ENCODE measurements around the gene AGTPBP1. TPM values are rescaled to one million over a fixed set of nuclear protein-coding genes. Genes with fewer than 3 reads are reported as not detected.

Gene AGTPBP1
- total RNA-seq, 1 donor from 2014 or later = 4.3 TPM

DNA sequence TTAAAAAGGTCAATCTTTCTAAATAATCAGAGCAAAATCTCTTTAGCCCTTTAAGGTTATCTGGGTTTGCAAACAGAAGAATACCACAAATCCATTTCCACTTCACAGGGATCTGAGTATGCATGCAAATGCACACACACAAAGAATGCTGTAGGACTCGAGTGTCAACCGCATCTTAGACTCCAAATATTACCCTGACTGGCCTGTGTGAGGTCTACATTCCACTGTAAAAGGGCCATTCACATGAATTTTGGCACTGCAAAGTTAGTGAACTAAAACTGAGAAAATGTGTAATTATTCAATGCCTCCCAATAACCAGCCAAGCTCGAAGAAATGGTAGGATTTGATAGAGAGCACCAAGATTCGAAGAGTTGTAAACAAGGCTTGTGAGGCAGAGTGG is 199.9 kb downstream of the AGTPBP1 start:
- DNase-seq (ENCODE audit: low spot score) = no peak
- no peak for ATAC-seq

DNA sequence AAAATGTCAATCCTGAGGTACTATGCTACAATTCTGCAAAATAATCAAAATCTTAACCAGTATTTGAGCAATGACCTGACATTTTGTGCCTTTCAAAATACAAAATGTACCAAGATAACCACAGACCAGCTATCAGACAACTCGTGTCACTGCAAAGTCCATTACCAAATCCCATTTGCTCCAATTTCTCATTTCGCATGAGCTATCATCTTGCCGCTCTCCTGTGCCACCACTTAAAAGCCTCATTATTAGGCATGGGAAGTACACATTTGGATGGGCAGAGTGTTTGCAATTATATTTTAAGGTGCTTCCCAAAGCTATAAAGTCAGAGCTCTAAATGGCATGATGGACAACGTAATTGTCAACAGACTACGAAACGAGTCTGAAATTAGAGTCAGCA is 205.2 kb downstream of the AGTPBP1 start:
- DNase-seq (ENCODE audit: low spot score) (no peak), ATAC-seq (peak; percentile 13)

DNA sequence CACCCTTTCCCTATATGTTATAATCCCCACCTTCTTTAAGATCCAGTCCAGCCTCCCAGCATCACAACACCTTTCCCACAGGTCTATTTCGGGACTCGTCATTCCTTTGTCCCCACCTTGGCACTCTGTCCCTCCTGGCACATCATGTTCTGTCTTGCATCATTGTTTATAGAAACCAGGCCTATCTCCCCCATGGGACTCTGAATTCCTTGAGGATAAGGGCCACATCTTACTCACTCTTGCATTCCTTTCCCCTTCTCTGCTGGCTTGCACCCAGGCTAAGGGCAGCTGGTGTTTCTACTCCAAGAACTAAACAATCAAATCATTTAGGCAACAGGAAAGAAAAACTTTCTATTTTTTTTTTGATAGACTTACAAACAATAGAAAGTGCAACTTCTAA is 205.7 kb downstream of the AGTPBP1 start:
- no peak for DNase-seq (ENCODE audit: low spot score)
- ATAC-seq = peak; percentile 30

DNA sequence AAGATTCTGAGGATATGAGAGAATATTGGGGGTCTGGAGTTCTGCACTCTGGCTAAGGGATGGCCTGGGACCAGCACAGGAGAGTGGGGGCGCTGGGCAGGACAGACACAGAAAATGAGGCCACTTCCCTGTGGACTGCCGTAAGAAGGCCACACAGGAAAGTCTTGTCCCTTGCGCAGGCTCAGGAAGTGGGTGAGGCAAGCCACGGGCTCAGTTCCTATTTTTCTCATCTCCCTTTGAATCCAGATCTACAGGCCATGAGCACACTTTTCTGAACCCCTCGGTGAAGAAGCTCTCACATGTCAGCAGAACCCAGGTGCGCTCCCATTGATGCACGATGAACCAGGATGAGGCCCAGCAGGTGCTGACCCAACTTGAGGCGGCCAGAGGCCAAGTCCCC is 207.4 kb downstream of the AGTPBP1 start:
- DNase-seq (ENCODE audit: low spot score) = no peak
- ATAC-seq = peak; percentile 48

DNA sequence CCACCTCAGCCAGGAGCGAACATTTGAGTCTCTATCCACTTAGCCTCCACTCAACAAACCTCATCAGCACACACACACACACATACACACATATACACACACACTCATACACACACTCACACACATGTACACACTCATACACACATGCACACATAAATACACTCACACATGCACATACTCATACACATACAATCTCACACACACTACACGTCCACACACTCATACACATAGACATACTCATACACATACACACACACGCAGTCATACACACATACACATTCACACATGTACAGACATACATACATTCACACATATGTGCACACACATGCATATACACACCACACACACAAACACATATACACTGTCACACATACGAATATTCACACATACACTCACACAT is 208.2 kb downstream of the AGTPBP1 start:
- no peak for ATAC-seq
- DNase-seq (ENCODE audit: low spot score) = no peak

DNA sequence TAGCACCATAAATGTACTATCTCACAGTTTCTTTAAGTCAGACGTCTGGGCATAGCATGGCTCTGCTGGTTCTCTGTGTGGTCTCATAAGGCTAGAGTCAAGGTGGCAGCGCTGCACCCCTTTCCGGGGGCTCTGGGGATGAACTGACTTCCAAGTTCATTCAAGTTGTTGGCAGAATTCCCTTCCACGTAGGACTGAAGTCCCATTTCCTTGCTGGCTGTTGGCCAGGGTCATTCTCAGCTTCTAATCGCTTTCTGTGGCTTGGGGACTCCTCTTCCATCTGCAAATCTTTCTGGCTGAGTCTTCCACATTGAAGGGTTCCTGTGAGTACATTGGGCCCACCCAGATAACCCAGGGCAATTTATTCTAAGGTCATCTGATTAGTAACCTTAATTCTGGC is 211.0 kb downstream of the AGTPBP1 start:
- DNase-seq (ENCODE audit: low spot score) = no peak
- ATAC-seq = no peak

DNA sequence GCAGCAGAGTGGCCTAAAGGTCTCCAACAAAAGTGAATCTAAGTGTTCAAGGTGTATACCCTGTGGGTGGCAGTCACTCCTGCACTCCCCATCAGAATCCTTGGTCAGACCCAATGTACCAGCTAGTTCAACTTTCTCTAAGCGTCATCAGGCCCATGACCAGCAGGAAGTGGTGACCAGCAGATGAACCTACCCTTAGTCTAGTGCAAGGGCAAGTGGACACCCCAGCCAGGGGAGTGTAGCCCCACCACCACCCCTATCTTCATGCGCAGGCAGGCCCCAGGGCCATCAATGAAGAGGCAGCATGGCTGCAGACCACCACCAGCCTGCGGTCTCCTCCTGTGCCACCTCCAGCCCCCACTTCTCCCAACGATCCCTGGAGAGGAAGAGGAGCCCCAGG is 213.1 kb downstream of the AGTPBP1 start:
- no peak for DNase-seq (ENCODE audit: low spot score)
- peak; percentile 53 for ATAC-seq

DNA sequence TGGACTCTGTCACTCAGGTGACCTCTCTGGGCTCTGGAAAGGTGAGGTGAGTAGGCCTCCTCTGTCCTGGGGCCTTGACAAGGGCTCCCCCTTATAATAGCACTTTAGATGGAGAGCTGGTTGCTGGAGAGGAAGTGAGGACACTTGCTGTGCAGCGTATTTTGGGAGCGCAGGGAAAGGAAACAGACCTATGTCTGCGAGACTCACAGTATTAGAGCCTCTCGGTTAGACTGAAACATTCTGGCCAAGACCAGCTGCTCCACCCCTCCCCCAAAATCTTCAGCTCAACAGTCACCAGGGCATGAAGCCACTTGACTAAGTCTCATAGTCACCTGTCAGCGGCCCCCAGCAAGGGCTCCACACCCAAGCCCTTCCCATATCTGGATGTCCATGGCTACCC is 213.6 kb downstream of the AGTPBP1 start:
- DNase-seq (ENCODE audit: low spot score) = no peak

DNA sequence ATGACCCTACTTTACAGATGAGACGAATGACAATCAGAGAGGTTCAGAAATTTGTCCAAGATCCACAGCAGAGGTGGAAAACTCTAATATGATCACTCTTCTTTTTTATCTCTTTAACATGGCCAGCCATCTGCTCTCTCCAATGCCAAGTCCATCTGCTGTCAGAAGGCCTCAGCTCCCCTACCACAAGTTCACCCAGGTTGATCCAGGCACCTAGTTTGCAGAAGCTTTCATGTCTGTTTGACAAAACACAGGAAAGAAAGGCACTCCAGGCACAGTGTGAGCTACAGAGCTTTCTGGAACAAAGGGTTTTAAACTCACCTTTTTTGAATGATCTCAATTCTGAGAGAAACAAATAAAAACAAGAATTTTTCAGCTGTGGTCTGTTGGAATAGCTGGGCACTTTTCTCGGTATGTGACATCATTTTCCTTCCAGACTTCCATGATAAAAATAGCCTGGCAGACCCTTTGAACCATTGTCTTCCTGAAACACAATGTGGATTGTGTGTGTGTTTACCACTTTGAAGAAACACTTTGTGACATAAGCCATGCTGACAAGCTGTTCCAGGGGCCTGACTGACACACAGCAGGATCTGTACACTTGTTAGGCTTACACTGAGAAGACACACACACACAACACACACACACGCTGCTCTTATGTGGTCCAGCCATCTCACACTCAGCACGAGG is 214.3 kb downstream of the AGTPBP1 start:
- ATAC-seq = peak; percentile 41

More for the DNA sequence above, 213.6 kb downstream of the AGTPBP1 start:
- no peak for ATAC-seq

DNA sequence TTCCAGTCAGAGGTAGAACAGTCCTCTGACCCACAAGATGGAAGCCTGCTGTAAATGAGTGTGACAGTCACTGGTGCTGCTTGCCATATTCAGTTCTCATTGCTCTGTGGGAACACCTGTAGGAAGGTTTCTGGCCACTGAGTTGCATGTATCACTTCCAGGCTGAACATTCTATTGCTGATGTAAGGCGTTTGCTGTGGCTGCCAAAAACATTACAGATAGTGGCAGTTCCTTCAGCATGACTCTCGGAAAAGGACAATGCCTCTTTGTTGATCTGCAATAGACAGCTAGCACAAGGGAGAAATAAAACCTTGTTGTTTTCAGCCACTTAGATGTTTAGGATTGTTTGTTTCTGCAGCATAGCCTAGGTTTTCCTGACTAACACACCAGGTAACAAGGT is 217.2 kb downstream of the AGTPBP1 start:
- no peak for ATAC-seq
- no peak for DNase-seq (ENCODE audit: low spot score)

More for the DNA sequence above, 214.3 kb downstream of the AGTPBP1 start:
- no peak for DNase-seq (ENCODE audit: low spot score)

DNA sequence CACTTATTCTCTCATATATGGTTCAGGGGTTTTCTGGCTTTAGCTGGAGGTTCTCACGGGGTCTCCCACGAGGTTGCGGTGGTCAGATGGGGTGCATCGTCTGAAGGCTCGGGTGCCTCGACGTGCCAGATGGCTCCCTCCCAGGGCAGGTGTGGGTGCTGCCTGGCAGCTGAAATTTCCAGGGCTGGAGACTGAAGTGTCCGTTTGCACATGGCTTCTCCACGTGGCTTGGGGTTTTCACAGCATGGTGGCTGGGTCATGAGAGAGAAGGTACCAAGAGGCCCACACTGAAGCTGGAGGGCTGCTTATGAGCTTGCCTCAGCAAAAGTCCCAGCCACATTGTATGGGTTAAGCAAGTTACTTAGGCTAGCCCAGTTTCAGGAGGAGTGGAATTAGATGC is 218.6 kb downstream of the AGTPBP1 start:
- DNase-seq (ENCODE audit: low spot score) = no peak
- no peak for ATAC-seq

DNA sequence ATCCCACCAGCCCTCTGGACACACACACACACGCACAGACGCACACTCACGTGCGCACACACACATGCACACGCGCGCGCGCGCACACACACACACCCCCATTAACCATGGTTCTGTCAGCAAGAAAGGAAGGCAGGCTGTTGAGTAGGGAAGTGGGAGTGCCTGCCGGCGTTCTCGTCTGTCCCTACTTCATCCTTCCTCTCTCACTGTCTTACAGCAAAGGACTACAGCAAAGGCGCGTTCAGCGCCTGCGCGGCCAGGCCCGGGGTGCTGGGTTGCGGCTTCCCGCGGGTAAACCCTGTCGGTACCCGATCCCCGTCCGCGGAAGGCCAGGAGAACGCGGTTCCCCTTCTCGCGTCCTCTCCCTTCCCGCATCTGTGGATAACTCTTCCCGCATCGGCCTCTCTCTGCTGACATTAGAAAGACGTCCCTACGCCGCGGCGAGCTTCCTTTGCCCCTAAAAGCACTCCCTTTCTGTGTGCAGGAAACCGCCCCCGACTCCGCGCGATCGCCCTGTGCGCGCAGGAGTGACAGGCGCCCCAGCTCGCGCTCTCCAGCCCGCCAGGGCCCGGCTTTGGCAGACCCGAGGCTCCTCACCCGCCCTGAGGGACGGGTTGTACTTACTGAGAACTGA is 219.2 kb downstream of the AGTPBP1 start:
- DNase-seq (ENCODE audit: low spot score) (peak; percentile 55), ATAC-seq (peak; percentile 76)

DNA sequence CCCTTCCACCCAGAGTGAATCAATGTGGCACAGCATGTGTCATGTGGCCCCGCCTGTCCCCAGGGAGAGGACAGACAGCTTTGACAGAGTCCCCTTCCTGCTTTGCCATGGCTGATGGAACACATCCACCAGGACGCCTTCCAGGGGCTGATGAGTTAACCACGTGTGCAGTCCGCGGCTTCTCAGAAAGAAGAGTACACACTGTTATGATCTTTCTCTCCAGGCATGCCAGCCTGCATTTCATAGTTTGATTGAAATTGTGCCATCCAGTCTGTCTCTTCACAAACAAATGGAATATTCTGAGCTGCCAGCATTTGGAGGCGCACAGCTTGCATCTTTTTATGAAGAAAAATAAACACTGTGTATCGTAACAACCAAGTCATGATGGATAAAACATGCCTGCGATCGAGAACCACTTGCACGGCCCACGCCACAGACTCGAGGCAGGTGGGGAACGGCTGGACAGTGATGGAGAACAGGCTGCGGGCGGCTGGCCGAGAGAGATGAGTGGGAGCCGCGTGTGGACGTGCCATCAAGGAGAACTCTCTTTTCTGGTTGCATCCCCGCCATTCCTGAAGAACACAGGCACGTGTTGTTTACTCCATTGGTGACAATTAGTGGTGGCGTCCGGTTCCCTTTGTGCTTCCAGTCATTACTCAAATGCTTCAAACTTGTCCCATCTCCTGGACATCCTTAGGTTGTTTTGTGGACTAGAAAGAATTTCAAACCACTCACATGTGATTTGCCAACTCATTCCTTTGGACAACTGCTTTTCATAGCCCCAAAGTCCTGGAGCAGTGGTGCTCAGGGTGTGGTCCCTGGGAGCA is 220.2 kb downstream of the AGTPBP1 start:
- ATAC-seq (no peak), DNase-seq (ENCODE audit: low spot score) (no peak)

DNA sequence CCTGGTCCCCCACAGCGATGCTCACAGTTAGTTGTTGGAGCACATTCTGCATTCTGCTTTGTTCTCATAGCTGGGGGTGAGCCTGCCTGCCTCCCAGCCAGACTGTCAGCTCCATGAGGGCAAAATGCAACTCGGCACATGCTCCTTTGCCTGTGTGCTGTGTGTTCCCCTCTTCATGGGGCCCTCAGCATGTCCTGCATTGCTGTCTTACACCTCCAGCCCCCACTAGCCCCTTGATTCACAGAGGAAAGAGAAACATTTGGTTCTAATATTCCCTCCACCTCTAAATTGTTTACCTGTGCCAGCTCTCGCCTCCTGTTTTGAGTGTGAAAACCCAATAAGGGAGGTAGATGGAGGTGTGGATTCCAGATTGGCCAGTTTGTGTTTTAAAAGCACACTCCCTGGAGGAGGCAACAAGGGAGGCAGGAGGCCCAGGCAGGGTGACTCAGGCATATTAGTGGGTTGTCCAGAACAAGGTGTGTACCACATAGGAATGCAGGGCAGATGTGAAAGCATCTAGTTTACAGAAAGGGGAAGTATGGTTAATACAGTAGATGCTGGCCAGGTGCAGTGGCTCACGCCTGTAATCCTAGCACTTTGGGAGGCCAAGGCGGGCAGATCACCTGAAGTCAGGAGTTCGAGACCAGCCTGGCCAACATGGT is 224.6 kb downstream of the AGTPBP1 start:
- no peak for ATAC-seq

DNA sequence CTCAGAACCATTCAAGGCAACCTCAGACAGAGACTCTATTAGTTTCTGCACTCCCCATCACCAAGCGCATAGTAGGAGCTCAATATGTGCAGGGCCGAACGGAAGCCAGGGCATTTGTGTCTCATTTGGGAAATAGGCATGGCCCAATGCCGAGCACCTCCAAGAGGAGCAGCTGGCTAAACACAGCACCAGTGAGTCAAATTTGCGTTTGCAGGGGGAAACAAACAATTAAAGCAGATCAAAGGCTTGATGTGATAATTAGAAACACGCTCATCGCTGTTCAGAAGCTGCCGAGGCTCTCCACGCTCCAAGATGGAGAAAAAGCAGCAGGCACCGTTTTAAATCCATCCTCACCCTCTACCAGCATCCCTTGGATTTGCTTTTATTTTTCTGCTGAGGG is 225.3 kb downstream of the AGTPBP1 start:
- no peak for ATAC-seq
- DNase-seq (ENCODE audit: low spot score) = no peak

More for the DNA sequence above, 224.6 kb downstream of the AGTPBP1 start:
- no peak for DNase-seq (ENCODE audit: low spot score)

DNA sequence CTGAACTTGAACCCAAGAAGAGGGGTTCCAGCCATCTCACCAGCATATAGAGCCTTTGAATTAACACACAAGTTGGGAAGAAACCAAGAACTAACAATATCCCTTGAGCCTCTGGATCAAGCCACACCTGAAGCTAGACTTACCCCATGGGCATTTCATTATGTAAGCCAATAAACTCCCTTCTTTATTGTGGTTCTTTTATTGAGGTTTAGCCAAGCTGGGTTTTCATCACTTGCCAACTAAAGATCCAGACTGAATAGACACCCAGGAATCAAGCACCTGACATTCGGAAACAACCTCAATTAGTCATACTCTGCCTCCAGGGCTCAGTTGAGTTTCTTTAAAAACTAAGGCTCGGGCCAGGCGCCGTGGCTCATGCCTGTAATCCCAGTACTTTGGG is 226.7 kb downstream of the AGTPBP1 start:
- DNase-seq (ENCODE audit: low spot score) (no peak), ATAC-seq (no peak)

DNA sequence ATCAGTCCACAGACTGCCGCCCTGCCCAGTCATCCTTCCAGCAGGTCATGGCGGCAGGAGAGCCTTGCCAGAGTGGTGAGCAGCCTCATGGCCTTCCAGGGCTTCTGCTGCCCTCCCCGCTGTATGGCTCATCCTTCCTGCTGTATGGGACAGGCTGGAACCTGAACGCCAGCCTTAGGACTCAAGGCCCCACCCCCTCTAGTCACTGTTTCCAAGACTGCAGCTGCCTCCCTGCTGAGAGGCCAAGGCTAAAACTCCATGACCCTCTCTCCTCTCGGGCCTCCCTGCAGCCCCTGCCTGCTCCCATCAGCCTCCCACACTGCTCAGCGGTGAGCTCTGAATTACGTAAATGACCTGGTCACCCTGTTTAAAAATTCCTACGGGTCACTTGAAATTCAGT is 227.5 kb downstream of the AGTPBP1 start:
- DNase-seq (ENCODE audit: low spot score) (no peak), ATAC-seq (no peak)

DNA sequence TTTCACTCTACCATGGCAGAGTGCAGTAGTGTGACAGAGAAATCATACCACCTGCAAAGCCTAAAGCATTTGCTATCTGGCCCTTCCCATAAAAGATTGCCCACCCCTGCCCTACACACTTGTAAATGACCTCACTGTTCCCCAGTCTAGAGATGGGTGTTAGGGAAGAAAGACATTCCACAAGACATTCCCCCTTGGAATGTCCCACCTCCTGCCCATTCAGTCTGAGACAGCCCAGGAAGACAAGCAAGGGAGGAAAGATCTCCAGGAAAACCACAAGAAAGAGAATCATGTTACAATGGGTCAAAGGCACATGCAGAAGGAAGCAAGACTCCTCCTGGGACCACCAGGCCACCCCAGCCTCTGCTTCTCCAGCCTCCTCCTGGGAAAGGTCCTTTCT is 230.0 kb downstream of the AGTPBP1 start:
- no peak for ATAC-seq
- DNase-seq (ENCODE audit: low spot score) = no peak

DNA sequence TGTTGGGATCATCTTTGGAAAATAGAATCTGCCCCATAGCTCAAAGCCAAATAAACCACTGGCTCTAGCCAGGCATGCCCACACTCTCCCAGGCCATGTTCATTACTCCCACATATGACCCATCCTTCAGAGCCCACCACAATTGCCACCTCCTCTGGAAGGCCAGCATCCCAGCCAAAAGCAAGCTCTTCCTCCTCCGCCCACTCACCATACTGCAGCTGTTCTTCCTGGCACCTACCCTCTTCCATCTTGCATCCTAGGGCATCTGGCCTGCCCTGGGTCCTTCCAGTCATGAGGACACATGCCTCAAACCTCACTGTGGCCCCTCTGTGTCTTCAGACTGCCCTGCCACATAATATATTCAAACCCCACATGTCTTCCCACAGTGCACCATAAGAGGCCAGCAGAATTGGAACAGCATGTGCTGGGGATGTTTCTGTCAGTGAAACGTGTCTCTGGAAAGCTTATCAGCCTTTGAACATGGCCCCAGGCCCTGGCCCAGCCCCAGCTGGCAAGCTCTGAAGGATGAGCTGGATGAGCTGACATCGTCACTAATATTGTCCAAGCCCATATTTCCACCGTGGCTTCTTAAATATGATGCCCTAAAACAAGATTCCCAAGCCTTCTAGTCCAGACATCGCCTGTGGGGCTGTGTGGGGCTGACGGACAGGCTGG is 230.8 kb downstream of the AGTPBP1 start:
- DNase-seq (ENCODE audit: low spot score) (no peak), ATAC-seq (peak; percentile 23)

DNA sequence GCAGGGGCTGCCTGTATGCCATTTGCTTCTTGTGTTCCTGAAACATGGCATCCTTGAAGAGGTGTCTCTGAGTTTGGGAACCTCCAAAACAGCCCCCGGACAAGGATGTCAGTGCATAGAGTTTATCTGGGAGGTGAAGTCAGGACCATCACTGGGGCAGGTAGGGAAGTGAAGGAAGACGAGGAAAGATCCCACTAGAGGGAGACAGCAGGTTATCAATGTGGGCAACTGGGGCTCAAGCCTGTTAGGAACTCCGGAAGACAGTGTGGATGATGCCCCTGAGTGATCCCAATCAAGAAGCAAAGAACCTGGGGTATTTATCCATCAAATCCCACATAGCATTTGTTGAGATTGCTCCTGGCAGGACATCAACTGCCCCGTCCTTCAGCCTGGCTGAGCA is 233.1 kb downstream of the AGTPBP1 start:
- DNase-seq (ENCODE audit: low spot score) (no peak), ATAC-seq (no peak)

DNA sequence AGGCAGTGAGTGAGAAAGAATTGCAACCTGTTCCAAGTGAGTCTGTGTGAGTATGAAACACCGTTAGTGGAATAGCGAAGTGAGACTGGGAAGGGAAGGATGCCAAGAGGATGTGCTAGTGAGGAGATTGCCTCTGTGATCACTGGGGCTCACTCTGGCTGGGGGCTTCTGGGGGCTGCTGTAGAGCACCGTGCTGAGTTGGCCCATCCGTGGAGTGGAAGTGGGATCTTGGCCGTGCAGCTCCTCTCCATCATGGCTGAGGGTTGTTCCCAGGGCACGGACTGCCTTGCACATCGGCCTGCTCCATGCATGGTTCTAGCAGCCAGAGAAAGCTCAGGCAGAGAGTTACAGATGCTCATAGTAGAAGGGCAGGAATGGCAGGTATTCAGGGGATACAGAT is 236.1 kb downstream of the AGTPBP1 start:
- DNase-seq (ENCODE audit: low spot score) = no peak
- no peak for ATAC-seq
